NT2/D1 (cell line): ENCODE data around the gene PCDHGA11.
"Not testable (repeated sequence)": the region's sequence is repeated elsewhere in the genome, so short reads cannot be mapped to it uniquely, and the experiment has no call there.

Experiments used
- DNase-seq: peaks from one replicate; pipeline ENCODE4 v3.0.0-alpha.2; 2011; ENCODE audit warnings: low read depth, low spot score
- H3K27me3 ChIP-seq: 2 replicates; pipeline ENCODE4 v1.6.0; 2011; ENCODE audit warnings: mild to moderate bottlenecking; ENCODE audit not compliant: insufficient read length, insufficient read depth
- H3K36me3 ChIP-seq: 2 replicates; pipeline ENCODE4 v1.6.1; 2011; ENCODE audit warnings: mild to moderate bottlenecking, low read length, mixed read lengths; ENCODE audit not compliant: insufficient read depth, insufficient read length
- H3K4me1 ChIP-seq: 2 replicates; pipeline ENCODE4 v1.5.1; 2011; ENCODE audit not compliant: insufficient read depth, insufficient read length
- H3K4me3 ChIP-seq: 2 replicates; pipeline ENCODE4 v1.5.1; 2011; ENCODE audit warnings: low read depth; ENCODE audit not compliant: insufficient read length
- H3K9ac ChIP-seq: 2 replicates; pipeline ENCODE4 v1.6.0; 2011; ENCODE audit warnings: low read depth; ENCODE audit not compliant: insufficient read length
- H3K9me3 ChIP-seq: 2 replicates; pipeline ENCODE4 v1.5.1; 2011; ENCODE audit warnings: mild to moderate bottlenecking, low read length; ENCODE audit not compliant: insufficient read depth
- SUZ12 ChIP-seq: IDR thresholded peaks from 2 replicates; pipeline ENCODE4 v1.6.1; 2011; ENCODE audit not compliant: insufficient read length, insufficient read depth; ENCODE audit errors: extremely low read depth
- YY1 ChIP-seq: IDR thresholded peaks from 2 replicates; pipeline ENCODE4 v1.6.1; 2011; ENCODE audit not compliant: insufficient read length, insufficient read depth
- ZNF274 ChIP-seq: IDR thresholded peaks from 2 replicates; pipeline ENCODE4 v1.6.1; 2011; ENCODE audit warnings: mild to moderate bottlenecking, low read depth, low read length

Gene PCDHGA11

DNA sequence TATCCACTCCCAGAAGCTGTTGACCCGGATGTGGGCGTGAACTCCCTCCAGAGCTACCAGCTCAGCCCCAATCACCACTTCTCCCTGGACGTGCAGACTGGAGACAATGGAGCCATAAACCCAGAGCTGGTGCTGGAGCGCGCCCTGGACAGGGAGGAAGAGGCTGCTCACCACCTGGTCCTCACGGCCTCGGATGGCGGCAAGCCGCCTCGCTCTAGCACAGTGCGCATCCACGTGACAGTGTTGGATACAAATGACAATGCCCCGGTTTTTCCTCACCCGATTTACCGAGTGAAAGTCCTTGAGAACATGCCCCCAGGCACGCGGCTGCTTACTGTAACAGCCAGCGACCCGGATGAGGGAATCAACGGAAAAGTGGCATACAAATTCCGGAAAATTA is 27.6 kb upstream of the PCDHGA11 start:
- Histone ChIP-seq H3K9me3 (peaks cover 14% of the 10 kb centered on the region; the same call in 1 of the 2 replicates), H3K4me1 (no peaks in the 10 kb centered on the region), H3K4me3 (no peak overlapping the region), H3K36me3 (no peaks in the 10 kb centered on the region), H3K9ac (no peak overlapping the region), H3K27me3 (no peaks in the 10 kb centered on the region)
- TF ChIP-seq SUZ12, result no peak
- no peak for TF ChIP-seq YY1
- TF ChIP-seq ZNF274, result no peak
- DNase-seq, result no peak

DNA sequence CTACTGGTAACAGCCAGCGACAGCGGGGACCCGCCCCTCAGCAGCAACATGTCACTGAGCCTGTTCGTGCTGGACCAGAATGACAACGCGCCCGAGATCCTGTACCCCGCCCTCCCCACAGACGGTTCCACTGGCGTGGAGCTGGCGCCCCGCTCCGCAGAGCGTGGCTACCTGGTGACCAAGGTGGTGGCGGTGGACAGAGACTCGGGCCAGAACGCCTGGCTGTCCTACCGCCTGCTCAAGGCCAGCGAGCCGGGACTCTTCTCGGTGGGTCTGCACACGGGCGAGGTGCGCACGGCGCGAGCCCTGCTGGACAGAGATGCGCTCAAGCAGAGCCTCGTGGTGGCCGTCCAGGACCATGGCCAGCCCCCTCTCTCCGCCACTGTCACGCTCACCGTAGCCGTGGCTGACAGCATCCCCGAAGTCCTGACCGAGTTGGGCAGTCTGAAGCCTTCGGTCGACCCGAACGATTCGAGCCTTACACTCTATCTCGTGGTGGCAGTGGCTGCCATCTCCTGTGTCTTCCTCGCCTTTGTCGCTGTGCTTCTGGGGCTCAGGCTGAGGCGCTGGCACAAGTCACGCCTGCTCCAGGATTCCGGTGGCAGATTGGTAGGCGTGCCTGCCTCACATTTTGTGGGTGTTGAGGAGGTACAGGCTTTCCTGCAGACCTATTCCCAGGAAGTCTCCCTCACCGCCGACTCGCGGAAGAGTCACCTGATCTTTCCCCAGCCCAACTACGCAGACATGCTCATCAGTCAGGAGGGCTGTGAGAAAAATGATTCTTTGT is 26.3 kb upstream of the PCDHGA11 start:
- not testable (repeated sequence) for H3K4me3 ChIP-seq, DNase-seq, H3K9ac ChIP-seq, H3K4me1 ChIP-seq, H3K27me3 ChIP-seq, H3K36me3 ChIP-seq
- H3K9me3 ChIP-seq, result peaks cover 18% of the 10 kb centered on the region; the same call in 1 of the 2 replicates

DNA sequence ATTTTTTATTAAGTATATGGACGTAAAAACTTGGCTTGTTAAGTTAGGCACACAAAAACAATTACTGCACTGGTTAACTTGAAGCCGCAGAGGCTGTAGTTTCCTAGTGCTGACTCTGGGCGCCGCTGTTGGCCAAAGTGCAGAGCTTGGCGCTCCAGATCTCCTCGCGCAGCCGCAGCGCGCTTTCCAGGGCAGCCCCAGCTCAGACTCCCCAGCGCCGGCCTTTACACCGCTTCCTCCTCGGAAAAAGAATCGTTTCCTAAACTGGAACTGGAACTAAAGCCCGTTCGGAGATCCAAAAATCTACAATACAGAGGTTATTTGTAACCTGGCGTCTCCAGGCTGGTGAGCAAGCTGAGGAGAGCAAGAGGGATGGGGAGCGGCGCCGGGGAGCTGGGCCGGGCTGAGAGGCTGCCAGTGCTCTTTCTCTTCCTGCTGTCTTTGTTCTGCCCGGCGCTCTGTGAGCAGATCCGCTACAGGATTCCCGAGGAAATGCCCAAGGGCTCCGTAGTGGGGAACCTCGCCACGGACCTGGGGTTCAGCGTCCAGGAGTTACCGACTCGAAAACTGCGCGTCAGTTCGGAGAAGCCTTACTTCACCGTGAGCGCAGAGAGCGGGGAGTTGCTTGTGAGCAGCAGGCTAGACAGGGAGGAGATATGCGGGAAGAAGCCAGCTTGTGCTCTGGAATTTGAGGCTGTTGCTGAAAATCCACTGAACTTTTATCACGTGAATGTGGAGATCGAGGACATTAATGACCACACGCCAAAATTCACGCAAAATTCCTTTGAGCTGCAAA is 22.9 kb upstream of the PCDHGA11 start, which contains the start of gene PCDHGB5:
Gene PCDHGB5, plus strand, starts transcription at position 192 of the 796 bp plus-strand sequence. Its CDS starts 181 bp downstream, at position 373.
- not testable (repeated sequence) for H3K4me1 ChIP-seq, H3K27me3 ChIP-seq, H3K4me3 ChIP-seq, H3K36me3 ChIP-seq, H3K9ac ChIP-seq, DNase-seq
- peaks cover 13% of the 10 kb centered on the region; the same call in 1 of the 2 replicates for H3K9me3 ChIP-seq

DNA sequence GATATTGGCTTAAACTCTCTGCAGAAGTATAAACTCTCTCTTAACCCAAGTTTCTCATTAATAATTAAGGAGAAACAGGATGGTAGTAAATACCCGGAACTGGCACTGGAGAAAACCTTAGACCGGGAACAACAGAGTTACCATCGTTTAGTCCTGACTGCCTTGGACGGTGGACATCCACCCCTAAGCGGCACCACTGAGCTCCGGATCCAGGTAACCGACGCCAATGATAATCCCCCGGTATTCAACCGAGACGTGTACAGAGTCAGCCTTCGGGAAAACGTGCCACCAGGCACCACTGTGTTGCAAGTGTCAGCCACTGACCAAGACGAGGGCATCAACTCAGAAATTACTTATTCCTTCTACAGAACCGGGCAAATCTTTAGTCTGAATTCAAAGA is 22.2 kb upstream of the PCDHGA11 start:
- no peaks in the 10 kb centered on the region for H3K4me1 ChIP-seq
- H3K27me3 ChIP-seq, result no peaks in the 10 kb centered on the region
- H3K36me3 ChIP-seq, result no peaks in the 10 kb centered on the region
- TF ChIP-seq SUZ12, result no peak
- TF ChIP-seq YY1, result no peak
- TF ChIP-seq ZNF274, result no peak
- no peak overlapping the region for H3K4me3 ChIP-seq
- H3K9ac ChIP-seq, result no peak overlapping the region
- DNase-seq, result no peak
- peaks cover 8% of the 10 kb centered on the region; the same call in 1 of the 2 replicates for H3K9me3 ChIP-seq

DNA sequence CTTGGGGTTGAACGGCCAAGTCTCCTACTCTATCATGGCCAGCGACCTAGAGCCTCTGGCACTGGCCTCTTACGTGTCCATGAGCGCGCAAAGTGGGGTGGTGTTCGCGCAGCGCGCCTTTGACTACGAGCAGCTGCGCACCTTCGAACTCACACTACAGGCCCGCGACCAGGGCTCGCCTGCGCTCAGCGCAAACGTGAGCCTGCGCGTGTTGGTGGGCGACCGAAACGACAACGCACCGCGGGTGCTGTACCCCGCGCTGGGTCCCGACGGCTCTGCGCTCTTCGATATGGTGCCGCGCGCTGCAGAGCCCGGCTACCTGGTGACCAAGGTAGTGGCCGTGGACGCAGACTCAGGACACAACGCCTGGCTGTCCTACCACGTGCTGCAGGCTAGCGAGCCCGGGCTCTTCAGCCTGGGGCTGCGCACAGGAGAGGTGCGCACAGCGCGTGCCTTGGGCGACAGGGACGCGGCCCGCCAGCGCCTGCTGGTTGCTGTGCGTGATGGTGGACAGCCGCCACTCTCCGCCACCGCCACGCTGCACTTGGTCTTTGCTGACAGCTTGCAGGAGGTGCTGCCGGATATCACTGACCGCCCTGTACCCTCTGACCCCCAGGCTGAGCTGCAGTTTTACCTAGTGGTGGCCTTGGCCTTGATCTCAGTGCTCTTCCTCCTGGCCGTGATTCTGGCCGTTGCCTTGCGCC is 21.1 kb upstream of the PCDHGA11 start:
- peaks cover 4% of the 10 kb centered on the region; the same call in 1 of the 2 replicates for H3K9me3 ChIP-seq

DNA sequence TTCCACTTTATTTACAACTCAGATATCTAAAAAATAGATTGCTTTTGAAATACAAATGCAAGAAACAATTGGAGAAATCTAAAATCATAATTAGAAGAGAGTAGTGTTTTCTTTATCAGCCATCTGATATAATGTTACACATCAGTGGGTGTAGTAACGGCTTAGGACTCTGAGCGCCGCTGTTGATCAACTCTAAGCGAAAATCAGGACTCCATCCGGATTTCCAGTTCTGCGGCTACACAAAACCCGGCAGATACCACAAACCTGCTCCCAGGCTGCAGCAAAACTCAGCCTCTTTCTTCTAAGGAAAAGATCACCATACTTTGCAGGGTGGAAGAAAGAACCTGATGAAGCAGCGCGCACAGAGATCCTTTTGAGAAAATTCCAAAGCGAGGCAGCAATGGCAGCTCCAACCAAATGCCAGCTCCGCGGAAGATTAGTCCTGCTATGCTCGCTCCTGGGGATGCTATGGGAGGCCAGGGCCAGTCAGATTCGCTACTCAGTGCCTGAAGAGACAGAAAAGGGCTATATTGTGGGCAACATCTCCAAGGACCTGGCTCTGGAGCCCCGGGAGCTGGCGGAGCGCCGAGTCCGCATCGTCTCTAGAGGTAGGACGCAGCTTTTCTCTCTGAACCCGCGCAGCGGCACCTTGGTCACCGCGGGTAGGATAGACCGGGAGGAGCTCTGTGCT is 18.2 kb upstream of the PCDHGA11 start, which contains the start of gene PCDHGA9:
Gene PCDHGA9, plus strand, starts transcription at position 226 of the 691 bp plus-strand sequence. Its CDS starts 175 bp downstream, at position 401.
- no peak for DNase-seq
- H3K9ac ChIP-seq, result no peak within 1 kb of the TSS
- no peaks in the 10 kb centered on the region for H3K4me1 ChIP-seq
- no peak within 1 kb of the TSS for H3K4me3 ChIP-seq
- H3K36me3 ChIP-seq, result no peaks in the 10 kb centered on the region
- TF ChIP-seq ZNF274, result no peak
- no peak for TF ChIP-seq SUZ12
- TF ChIP-seq YY1, result no peak
- H3K9me3 ChIP-seq, result peaks cover 4% of the 10 kb centered on the region; the same call in 1 of the 2 replicates
- H3K27me3 ChIP-seq, result no peaks in the 10 kb centered on the region

More for the DNA sequence above, 21.1 kb upstream of the PCDHGA11 start:
- Histone ChIP-seq H3K36me3 (no peaks in the 10 kb centered on the region), H3K4me3 (no peak overlapping the region), H3K27me3 (no peaks in the 10 kb centered on the region), H3K9ac (no peak overlapping the region), H3K4me1 (no peaks in the 10 kb centered on the region)
- no peak for DNase-seq
- TF ChIP-seq SUZ12 (no peak), ZNF274 (no peak), YY1 (no peak)
